Ishikawa (cell line): Measurements from ENCODE around the gene OR10A3.
A peak's percentile ranks its signal among the peaks of the same experiment; 100 is the strongest.

Experiments
- CEBPB ChIP-seq: IDR thresholded peaks from 2 replicates; pipeline ENCODE4 v1.6.1; 2012
- CREB1 ChIP-seq: IDR thresholded peaks from 2 replicates; pipeline ENCODE4 v1.6.1; 2012; ENCODE audit warnings: low read depth
- EGR1 ChIP-seq: IDR thresholded peaks from 2 replicates; pipeline ENCODE4 v1.6.1; 2012
- EP300 ChIP-seq: IDR thresholded peaks from 2 replicates; pipeline ENCODE4 v1.6.1; 2012; ENCODE audit warnings: borderline replicate concordance
- FOXM1 ChIP-seq: IDR thresholded peaks from 2 replicates; pipeline ENCODE4 v1.6.1; 2012; ENCODE audit warnings: low read depth, borderline replicate concordance
- NFIC ChIP-seq: IDR thresholded peaks from 2 replicates; pipeline ENCODE4 v1.6.1; 2012
- RAD21 ChIP-seq: IDR thresholded peaks from 2 replicates; pipeline ENCODE4 v1.6.1; 2012; ENCODE audit warnings: low read depth
- REST ChIP-seq: IDR thresholded peaks from 2 replicates; pipeline ENCODE4 v1.6.1; 2012; ENCODE audit warnings: low read depth, mild to moderate bottlenecking
- TAF1 ChIP-seq: IDR thresholded peaks from 2 replicates; pipeline ENCODE4 v1.6.1; 2012; ENCODE audit warnings: low read depth, mild to moderate bottlenecking
- TCF12 ChIP-seq: IDR thresholded peaks from 2 replicates; pipeline ENCODE4 v1.6.1; 2012; ENCODE audit warnings: low read depth
- TEAD4 ChIP-seq: IDR thresholded peaks from 2 replicates; pipeline ENCODE4 v1.6.1; 2012
- YY1 ChIP-seq: IDR thresholded peaks from 2 replicates; pipeline ENCODE4 v1.6.1; 2012; ENCODE audit warnings: low read depth
- ZBTB7A ChIP-seq: IDR thresholded peaks from 2 replicates; pipeline ENCODE4 v1.6.1; 2012; ENCODE audit warnings: low read depth
- TF ChIP-seq, protein P1 (sequence below): IDR thresholded peaks from 2 replicates; pipeline ENCODE4 v1.6.1; 2012
- TF ChIP-seq, protein P2 (sequence below): IDR thresholded peaks from 2 replicates; pipeline ENCODE4 v1.6.1; 2012

The OR10A3 gene, protein sequence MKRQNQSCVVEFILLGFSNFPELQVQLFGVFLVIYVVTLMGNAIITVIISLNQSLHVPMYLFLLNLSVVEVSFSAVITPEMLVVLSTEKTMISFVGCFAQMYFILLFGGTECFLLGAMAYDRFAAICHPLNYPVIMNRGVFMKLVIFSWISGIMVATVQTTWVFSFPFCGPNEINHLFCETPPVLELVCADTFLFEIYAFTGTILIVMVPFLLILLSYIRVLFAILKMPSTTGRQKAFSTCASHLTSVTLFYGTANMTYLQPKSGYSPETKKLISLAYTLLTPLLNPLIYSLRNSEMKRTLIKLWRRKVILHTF

GRCh38 chr11:7941608-7942007, at the start of gene OR10A3:
OR10A3 (minus strand) TSS chr11:7941708; CDS start chr11:7939520, 2,188 bp downstream.
- TF ChIP-seq FOXM1 (no peak), YY1 (no peak)
- TF ChIP-seq, protein P1, sequence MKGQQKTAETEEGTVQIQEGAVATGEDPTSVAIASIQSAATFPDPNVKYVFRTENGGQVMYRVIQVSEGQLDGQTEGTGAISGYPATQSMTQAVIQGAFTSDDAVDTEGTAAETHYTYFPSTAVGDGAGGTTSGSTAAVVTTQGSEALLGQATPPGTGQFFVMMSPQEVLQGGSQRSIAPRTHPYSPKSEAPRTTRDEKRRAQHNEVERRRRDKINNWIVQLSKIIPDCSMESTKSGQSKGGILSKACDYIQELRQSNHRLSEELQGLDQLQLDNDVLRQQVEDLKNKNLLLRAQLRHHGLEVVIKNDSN, result no peak

DNA sequence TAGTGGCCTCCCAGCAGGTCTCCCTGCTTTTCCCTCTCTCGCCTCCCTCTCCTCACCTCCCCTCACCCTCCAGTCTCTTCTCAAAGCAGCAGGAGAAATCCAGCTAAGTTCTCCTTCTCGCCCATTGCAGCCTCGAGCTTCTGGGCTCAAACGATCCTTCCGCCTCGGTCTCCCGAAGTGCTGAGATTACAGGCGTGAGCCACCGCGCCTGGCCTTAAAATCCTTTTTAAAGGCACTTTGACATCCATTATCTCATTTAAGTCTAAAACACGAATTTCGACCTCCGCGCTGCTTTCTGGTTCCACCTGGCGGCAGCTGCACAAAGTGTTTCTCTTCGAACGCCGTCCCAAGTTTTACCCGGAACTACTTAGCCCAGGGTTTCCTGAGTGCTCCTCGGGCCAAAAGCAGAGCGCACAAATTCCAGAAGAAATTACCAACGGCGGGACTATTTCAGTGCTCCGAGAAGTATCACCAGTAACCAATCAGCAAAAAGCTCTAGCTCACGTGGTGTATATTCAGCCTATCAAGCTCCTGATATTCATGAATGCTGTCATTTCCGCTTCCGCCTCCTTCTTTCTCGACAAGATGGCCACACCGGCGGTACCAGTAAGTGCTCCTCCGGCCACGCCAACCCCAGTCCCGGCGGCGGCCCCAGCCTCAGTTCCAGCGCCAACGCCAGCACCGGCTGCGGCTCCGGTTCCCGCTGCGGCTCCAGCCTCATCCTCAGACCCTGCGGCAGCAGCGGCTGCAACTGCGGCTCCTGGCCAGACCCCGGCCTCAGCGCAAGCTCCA, 45.5 kb upstream of the OR10A3 start, which contains the start of gene EIF3F:
Gene EIF3F, plus strand, starts transcription at position 570 of the 792 bp plus-strand sequence. Its CDS starts 16 bp downstream, at position 586.
- TF ChIP-seq EGR1 (no peak), TEAD4 (peak; percentile 90), NFIC (peak; percentile 40; the same call in 1 of the 2 replicates), TAF1 (peak; percentile 75), FOXM1 (peak; percentile 77; the same call in 1 of the 2 replicates), TCF12 (peak; percentile 65), REST (no peak), CEBPB (peak; percentile 19; the same call in 1 of the 2 replicates), CREB1 (peak; percentile 69), EP300 (no peak), YY1 (peak; percentile 93), RAD21 (peak; percentile 86)
- TF ChIP-seq, protein P2, sequence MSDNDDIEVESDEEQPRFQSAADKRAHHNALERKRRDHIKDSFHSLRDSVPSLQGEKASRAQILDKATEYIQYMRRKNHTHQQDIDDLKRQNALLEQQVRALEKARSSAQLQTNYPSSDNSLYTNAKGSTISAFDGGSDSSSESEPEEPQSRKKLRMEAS, result peak; percentile 72
- TF ChIP-seq, protein P1, result peak; percentile 98

DNA sequence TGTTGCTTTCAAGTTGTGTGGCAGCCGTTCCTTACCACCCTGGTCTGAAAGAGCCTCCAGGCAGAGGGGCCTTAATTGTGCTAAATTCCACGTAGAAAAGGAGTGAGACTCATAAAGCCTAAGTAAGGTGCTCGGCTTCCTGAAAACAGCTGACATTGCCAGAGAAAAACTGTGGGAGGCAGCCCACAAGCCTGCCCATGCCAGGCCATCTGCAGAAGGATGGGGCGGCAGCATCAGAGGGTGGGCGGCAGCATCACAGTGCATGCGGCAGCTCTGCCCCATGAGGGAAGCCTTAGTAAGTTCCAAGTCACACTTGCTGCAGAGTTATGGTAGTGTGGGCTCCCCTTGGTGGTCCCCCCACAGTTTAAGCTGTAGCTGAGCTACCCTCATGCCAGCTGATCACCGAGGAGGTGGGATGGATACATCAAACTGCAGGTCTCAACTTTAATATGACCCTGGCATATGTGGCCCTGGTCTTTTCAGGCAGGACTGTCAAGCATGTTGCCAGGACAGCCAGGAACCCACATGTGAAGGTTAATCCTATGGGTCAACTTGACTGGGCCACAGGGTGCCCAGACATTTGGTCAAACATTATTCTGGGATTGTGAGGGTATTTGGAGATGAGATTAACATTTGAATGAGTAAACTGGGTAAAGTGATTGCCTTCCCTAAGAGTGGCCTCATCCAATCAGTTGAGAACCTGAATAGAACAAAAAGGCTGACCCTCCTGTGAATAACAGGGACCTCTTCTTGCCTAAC, 42.5 kb upstream of the OR10A3 start:
- no peak for TF ChIP-seq TAF1
- TF ChIP-seq, protein P2, result no peak
- no peak for TF ChIP-seq EGR1
- no peak for TF ChIP-seq ZBTB7A
- no peak for TF ChIP-seq CREB1
- TF ChIP-seq YY1, result no peak
- no peak for TF ChIP-seq TEAD4
- TF ChIP-seq EP300, result no peak
- no peak for TF ChIP-seq NFIC
- no peak for TF ChIP-seq RAD21
- no peak for TF ChIP-seq TCF12
- no peak for TF ChIP-seq CEBPB
- no peak for TF ChIP-seq FOXM1
- no peak for TF ChIP-seq REST
- TF ChIP-seq, protein P1, result no peak

GRCh38 chr11:7982582-7983119, 41.1 kb upstream of the OR10A3 start:
- TF ChIP-seq YY1, result no peak
- no peak for TF ChIP-seq EGR1
- TF ChIP-seq, protein P1, result no peak
- no peak for TF ChIP-seq NFIC
- TF ChIP-seq TCF12, result no peak
- TF ChIP-seq TAF1, result no peak
- no peak for TF ChIP-seq ZBTB7A
- no peak for TF ChIP-seq CREB1
- no peak for TF ChIP-seq EP300
- no peak for TF ChIP-seq FOXM1
- no peak for TF ChIP-seq REST
- no peak for TF ChIP-seq CEBPB
- TF ChIP-seq, protein P2, result no peak
- TF ChIP-seq TEAD4, result no peak
- no peak for TF ChIP-seq RAD21
